GM19238 (cell line): ENCODE data around the gene DAB2IP.
"Not testable (repeated sequence)": the region's sequence is repeated elsewhere in the genome, so short reads cannot be mapped to it uniquely, and the experiment has no call there.

ENCODE experiments used
- DNase-seq: peaks from one replicate; pipeline ENCODE4 v3.0.0; 2011; ENCODE audit warnings: low spot score; ENCODE audit not compliant: insufficient read length

Gene DAB2IP

GRCh38 chr9:121721770-121722169 is 70.3 kb downstream of the DAB2IP start:
- DNase-seq: no peak

GRCh38 chr9:121725008-121725775 is 73.8 kb downstream of the DAB2IP start:
- no peak for DNase-seq

GRCh38 chr9:121727295-121728020 is 76.0 kb downstream of the DAB2IP start:
- no peak for DNase-seq

- no peak for DNase-seq
Measured at GRCh38 chr9:121728916-121729315, 77.5 kb downstream of the DAB2IP start.

- DNase-seq: no peak
Measured at GRCh38 chr9:121729769-121730562, 78.5 kb downstream of the DAB2IP start.

- no peak for DNase-seq
Measured at GRCh38 chr9:121731090-121731489, 79.7 kb downstream of the DAB2IP start.

GRCh38 chr9:121731919-121732318 is 80.5 kb downstream of the DAB2IP start:
- no peak for DNase-seq

- no peak for DNase-seq
Measured at GRCh38 chr9:121732389-121732788, 81.0 kb downstream of the DAB2IP start.

- DNase-seq: no peak
Measured at GRCh38 chr9:121732886-121733285, 81.5 kb downstream of the DAB2IP start.

GRCh38 chr9:121734465-121734864 is 83.0 kb downstream of the DAB2IP start:
- no peak for DNase-seq

GRCh38 chr9:121735065-121735792 is 83.8 kb downstream of the DAB2IP start:
- DNase-seq: no peak

- DNase-seq: no peak
Measured at GRCh38 chr9:121735793-121736770, 84.6 kb downstream of the DAB2IP start.

- DNase-seq: no peak
Measured at GRCh38 chr9:121736934-121737462, 85.6 kb downstream of the DAB2IP start.

GRCh38 chr9:121737481-121737931 is 86.1 kb downstream of the DAB2IP start:
- no peak for DNase-seq

- DNase-seq: no peak
Measured at GRCh38 chr9:121738411-121738810, 87.0 kb downstream of the DAB2IP start.

GRCh38 chr9:121738968-121739367 is 87.5 kb downstream of the DAB2IP start:
- DNase-seq: no peak

- DNase-seq: no peak
Measured at GRCh38 chr9:121739971-121740370, 88.5 kb downstream of the DAB2IP start.

- no peak for DNase-seq
Measured at GRCh38 chr9:121741228-121741918, 89.9 kb downstream of the DAB2IP start.

- not testable (repeated sequence) for DNase-seq
Measured at GRCh38 chr9:121741919-121742283, 90.5 kb downstream of the DAB2IP start.
